Suprapubic skin (tissue), 3 donors: ENCODE measurements around the gene CNTN4.

Experiments
- CTCF ChIP-seq, 2 donors: fragments of 200-600 bp in 1 of 2; fragments of 450-650 bp in 1 of 2; sonication (generic) in 1 of 2; IDR thresholded peaks; one replicate each; pipeline ENCODE4 v1.5.1; 2016 to 2019; ENCODE audit warnings: antibody characterized with exemption in 2 of 2, mild to moderate bottlenecking in 1 of 2, moderate library complexity in 1 of 2
- POLR2AphosphoS5 ChIP-seq, 3 donors: sonication (generic); formaldehyde crosslinking; IDR thresholded peaks; one replicate each; pipeline ENCODE4 v1.6.1; 2017; ENCODE audit warnings: antibody characterized with exemption in 3 of 3

- no peak for TF ChIP-seq POLR2AphosphoS5 (IDR thresholded peaks at IDR 0.05)
- no peak for TF ChIP-seq CTCF (IDR thresholded peaks at IDR 0.05)
Measured at GRCh38 chr3:2153547-2153946, 54.9 kb downstream of the CNTN4 start.
